ENCODE measurements around the gene SLAMF7. TPM values are rescaled to one million over a fixed set of nuclear protein-coding genes. Genes with fewer than 3 reads are reported as not detected.

SLAMF7 gene
- total and polyA plus RNA-seq, 2 of the 8 experiments (the other 6 are each of a cell fraction or from before 2014, with no cell fraction given) = not detected

- H3K4me3 ChIP-seq (ENCODE audit: extremely low read depth in 1 of 4, insufficient read depth in 2 of 4, low read depth in 3 of 4, low read length in 4 of 4) = no peak overlapping the region
- H2BK5ac ChIP-seq (ENCODE audit: low read depth, low read length) = no peak overlapping the region
- no peak for FAIRE-seq
- ChIA-PET POLR2A (ENCODE audit: partially characterized antibody) (interaction anchor here (1.1 kb wide), 1 partner anchor 10 kb away, joined by 4 read pairs; no protein-coding TSS in a partner anchor), CTCF (ENCODE audit: partially characterized antibody) (interaction anchor here (1.2 to 2.9 kb wide), 2 partner anchors 25 to 29 kb away, joined by 5 to 9 read pairs; no protein-coding TSS in a partner anchor)
- no peak overlapping the region for H4K5ac ChIP-seq (ENCODE audit: insufficient read length, low read depth, low read length)
- H2BK20ac ChIP-seq (ENCODE audit: low read length) = no peak overlapping the region
- no peak overlapping the region for H3K4ac ChIP-seq (replicated peaks; ENCODE audit: insufficient read length, low read depth, low read length)
- no peaks in the 10 kb centered on the region for H3K9me3 ChIP-seq (ENCODE audit: insufficient read depth in 2 of 2, low read depth in 1 of 2, low read length in 1 of 2)
- no peaks in the 10 kb centered on the region for H3K27me3 ChIP-seq (replicated peaks in 1 of 4; ENCODE audit: control insufficient read depth in 3 of 4, extremely low read depth in 1 of 4, insufficient read depth in 3 of 4, low read length in 3 of 4)
- H4K20me1 ChIP-seq (replicated peaks in 1 of 2; ENCODE audit: control insufficient read depth in 1 of 2, insufficient read depth in 2 of 2, low read length in 2 of 2) = no peaks in the 10 kb centered on the region
- no peak overlapping the region for H4K91ac ChIP-seq (replicated peaks; ENCODE audit: insufficient read length, low read length)
- H2AFZ ChIP-seq (ENCODE audit: low read length) = no peak overlapping the region
- no peak overlapping the region for H3K56ac ChIP-seq (replicated peaks; ENCODE audit: insufficient read length, low read depth, low read length)
- WGBS, 2 experiments (ENCODE audit: extremely low coverage in 1 of 2, insufficient coverage in 1 of 2, insufficient read length in 1 of 2, insufficient replicate concordance in 2 of 2, low coverage in 1 of 2, low lambda C conversion rate in 2 of 2, missing lambda C conversion rate in 1 of 2) = 97% methylated on average over 38 of the region's 43 CpGs; no CpG with 5 or more reads in 1 of the 2 experiments
- no peaks in the 10 kb centered on the region for H3K36me3 ChIP-seq (ENCODE audit: control insufficient read depth in 2 of 4, insufficient read depth in 4 of 4, low read length in 3 of 4)
- H3K23ac ChIP-seq (ENCODE audit: insufficient read length) = no peak overlapping the region
- H2BK12ac ChIP-seq (ENCODE audit: low read depth, low read length) = no peak overlapping the region
- H2BK120ac ChIP-seq (replicated peaks; ENCODE audit: low read depth, low read length) = no peak overlapping the region
- no peaks in the 10 kb centered on the region for H3K79me2 ChIP-seq (ENCODE audit: control insufficient read depth in 1 of 2, insufficient read depth in 2 of 2, low read length in 2 of 2)
- H3K4me2 ChIP-seq (ENCODE audit: insufficient read depth in 1 of 2, low read depth in 2 of 2, low read length in 2 of 2) = no peak overlapping the region
- DNase-seq (ENCODE audit: low read depth in 1 of 2, low spot score in 2 of 2) = no peak
- no peak overlapping the region for H4K8ac ChIP-seq (ENCODE audit: extremely low read depth, insufficient read depth, low read length)
- H3K18ac ChIP-seq (ENCODE audit: extremely low read depth, low read length) = no peak overlapping the region
- no peak overlapping the region for H2BK15ac ChIP-seq (ENCODE audit: low read length)
- H2AK5ac ChIP-seq (ENCODE audit: low read depth, low read length) = no peak overlapping the region
- no peaks in the 10 kb centered on the region for H3K79me1 ChIP-seq (ENCODE audit: low read depth, low read length)
- no peaks in the 10 kb centered on the region for H3K23me2 ChIP-seq (ENCODE audit: low read depth, low read length)
- H3K27ac ChIP-seq (ENCODE audit: low read depth, low read length) = no peak overlapping the region
- no peaks in the 10 kb centered on the region for H3K4me1 ChIP-seq (replicated peaks in 1 of 4; ENCODE audit: control insufficient read depth in 3 of 4, insufficient read depth in 4 of 4, low read length in 3 of 4)
- no peak overlapping the region for H3K9ac ChIP-seq (replicated peaks in 1 of 4; ENCODE audit: extremely low read depth in 1 of 4, low read depth in 3 of 4, low read length in 3 of 4)
- H3K14ac ChIP-seq (ENCODE audit: insufficient read length) = no peak overlapping the region
- TF ChIP-seq, protein P1, sequence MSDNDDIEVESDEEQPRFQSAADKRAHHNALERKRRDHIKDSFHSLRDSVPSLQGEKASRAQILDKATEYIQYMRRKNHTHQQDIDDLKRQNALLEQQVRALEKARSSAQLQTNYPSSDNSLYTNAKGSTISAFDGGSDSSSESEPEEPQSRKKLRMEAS (IDR thresholded peaks at IDR 0.05) = no peak
- TF ChIP-seq SAP30 (IDR thresholded peaks at IDR 0.05; ENCODE audit: insufficient read depth, insufficient replicate concordance, low read length) (no peak), NRF1 (IDR thresholded peaks at IDR 0.05; ENCODE audit: low read depth, low read length) (no peak), TCF12 (IDR thresholded peaks at IDR 0.05; ENCODE audit: low read depth, low read length) (no peak), RNF2 (IDR thresholded peaks at IDR 0.05; ENCODE audit: borderline replicate concordance, low read depth, low read length, missing control alignments, poor library complexity, severe bottlenecking) (no peak), SIX5 (IDR thresholded peaks at IDR 0.05; ENCODE audit: low read depth, low read length) (no peak), JUND (IDR thresholded peaks at IDR 0.05; ENCODE audit: low read length) (no peak), NANOG (IDR thresholded peaks at IDR 0.05; ENCODE audit: insufficient read depth, low read depth, low read length, poor library complexity, severe bottlenecking) (no peak), RXRA (IDR thresholded peaks at IDR 0.05; ENCODE audit: insufficient read depth, low read depth, low read length) (no peak), GABPA (IDR thresholded peaks at IDR 0.05; ENCODE audit: borderline replicate concordance, insufficient read depth, low read length) (no peak), CEBPB (IDR thresholded peaks at IDR 0.05; ENCODE audit: low read depth, low read length) (no peak)
These were observed 63.0 kb downstream of the SLAMF7 start for GRCh38 chr1:160801836-160802580.

Data from H1 (cell line).